Measurements from ENCODE around the gene RASD1.

- TF ChIP-seq ATF3 (IDR thresholded peaks at IDR 0.05) (no peak), CTCF (IDR thresholded peaks at IDR 0.05; ENCODE audit: low read depth, low read length, missing input control) (no peak), TAF1 (conservative IDR thresholded peaks at IDR 0.05) (no peak), REST (IDR thresholded peaks at IDR 0.05) (no peak), GABPA (IDR thresholded peaks at IDR 0.05 in 1 of 2, conservative IDR thresholded peaks at IDR 0.05 in 1 of 2) (no peak), MAX (IDR thresholded peaks at IDR 0.05) (no peak), RAD21 (IDR thresholded peaks at IDR 0.05) (no peak), RXRA (IDR thresholded peaks at IDR 0.05) (no peak)
Observed at GRCh38 chr17:17460038-17460437, 36.2 kb downstream of the RASD1 start.

All from liver (tissue), 3 donors.